GM12872 (cell line): ENCODE results near the gene CASTOR1.
A peak's percentile ranks its signal among the peaks of the same experiment; 100 is the strongest.

ENCODE experiments used
- TF ChIP-seq, protein P1 (sequence below): IDR thresholded peaks from 3 replicates; pipeline ENCODE4 v1.5.1; 2011; ENCODE audit warnings: low read depth, mild to moderate bottlenecking, low read length, moderate library complexity; ENCODE audit not compliant: insufficient read depth

CASTOR1 gene

DNA sequence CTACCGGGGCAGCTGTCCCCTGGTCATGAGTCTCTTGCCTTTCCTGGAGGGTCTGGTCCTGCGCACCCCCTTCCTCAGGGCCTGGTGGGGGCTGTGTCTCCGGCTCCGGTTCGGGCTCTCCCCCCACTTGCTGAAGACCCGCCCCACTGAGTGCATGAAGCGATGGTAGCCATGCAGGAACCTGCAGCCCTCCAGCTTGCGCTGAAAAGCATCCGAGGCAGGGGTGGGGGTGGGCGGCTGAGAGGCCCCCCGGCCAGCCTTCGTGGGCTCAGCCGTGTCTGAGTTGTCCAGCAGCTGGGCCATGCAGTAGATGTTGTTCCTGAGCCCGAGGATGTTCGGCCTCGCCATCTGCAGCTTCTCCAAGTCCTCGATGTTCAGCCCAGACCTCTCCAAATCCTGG is 25.4 kb downstream of the CASTOR1 start:
- TF ChIP-seq, protein P1, sequence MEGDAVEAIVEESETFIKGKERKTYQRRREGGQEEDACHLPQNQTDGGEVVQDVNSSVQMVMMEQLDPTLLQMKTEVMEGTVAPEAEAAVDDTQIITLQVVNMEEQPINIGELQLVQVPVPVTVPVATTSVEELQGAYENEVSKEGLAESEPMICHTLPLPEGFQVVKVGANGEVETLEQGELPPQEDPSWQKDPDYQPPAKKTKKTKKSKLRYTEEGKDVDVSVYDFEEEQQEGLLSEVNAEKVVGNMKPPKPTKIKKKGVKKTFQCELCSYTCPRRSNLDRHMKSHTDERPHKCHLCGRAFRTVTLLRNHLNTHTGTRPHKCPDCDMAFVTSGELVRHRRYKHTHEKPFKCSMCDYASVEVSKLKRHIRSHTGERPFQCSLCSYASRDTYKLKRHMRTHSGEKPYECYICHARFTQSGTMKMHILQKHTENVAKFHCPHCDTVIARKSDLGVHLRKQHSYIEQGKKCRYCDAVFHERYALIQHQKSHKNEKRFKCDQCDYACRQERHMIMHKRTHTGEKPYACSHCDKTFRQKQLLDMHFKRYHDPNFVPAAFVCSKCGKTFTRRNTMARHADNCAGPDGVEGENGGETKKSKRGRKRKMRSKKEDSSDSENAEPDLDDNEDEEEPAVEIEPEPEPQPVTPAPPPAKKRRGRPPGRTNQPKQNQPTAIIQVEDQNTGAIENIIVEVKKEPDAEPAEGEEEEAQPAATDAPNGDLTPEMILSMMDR, result no peak

DNA sequence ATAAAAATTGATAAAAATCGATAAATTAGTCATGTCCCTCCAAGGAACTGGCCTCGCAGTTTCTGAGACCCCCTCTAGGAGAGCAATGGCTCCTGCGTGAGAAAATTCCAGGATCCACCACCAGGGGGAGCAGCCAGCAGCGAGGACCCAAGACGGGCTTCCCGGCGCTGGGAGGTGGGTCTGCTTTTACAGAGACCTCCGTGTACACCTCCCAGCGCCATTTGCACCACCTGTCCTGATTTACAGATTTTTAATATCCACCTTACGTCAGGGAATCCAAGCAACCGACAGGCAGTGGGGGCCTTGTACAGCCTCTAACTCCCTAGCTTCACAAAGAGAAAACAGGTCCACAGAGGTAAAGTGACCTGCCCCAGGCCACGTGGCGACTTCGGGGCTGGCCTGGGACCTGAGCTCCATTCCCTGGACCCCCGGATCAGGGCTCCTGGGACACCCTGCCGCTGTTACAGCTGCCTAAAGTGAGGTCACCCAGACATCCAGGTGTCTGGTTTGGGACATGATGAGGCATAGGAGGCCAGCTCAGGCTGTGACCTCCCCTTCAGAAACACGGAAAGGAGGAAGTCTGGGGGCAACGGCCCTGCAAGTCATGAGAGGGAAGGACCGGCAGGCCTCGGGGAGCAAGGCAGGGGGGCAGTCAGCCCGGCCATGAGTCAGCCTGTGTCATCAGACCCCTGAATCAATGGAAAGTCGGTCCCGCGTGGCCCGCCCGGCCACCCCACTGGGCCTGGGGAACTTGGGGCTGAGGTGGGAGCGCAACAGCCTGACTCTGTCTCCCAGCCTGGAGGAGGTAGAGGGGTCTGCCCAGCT is 26.2 kb downstream of the CASTOR1 start:
- TF ChIP-seq, protein P1, result peak; percentile 93

DNA sequence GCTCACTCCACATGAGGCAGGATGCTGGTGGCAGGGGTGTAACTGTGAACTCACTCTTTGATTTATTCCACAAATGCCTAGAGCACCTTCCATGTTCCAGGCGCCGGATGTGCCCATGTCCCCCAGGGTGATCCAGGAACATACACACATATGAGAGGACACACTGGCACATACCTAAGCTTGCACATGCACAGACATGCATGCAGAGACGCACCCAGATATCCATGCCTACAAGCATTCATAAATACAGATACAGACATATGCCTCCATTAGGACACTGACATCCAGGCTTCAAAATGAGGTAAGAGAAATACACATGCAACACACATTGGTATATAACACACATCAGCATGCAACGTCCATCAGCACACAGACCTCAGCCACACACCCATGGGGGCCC is 27.2 kb downstream of the CASTOR1 start:
- TF ChIP-seq, protein P1, result no peak

DNA sequence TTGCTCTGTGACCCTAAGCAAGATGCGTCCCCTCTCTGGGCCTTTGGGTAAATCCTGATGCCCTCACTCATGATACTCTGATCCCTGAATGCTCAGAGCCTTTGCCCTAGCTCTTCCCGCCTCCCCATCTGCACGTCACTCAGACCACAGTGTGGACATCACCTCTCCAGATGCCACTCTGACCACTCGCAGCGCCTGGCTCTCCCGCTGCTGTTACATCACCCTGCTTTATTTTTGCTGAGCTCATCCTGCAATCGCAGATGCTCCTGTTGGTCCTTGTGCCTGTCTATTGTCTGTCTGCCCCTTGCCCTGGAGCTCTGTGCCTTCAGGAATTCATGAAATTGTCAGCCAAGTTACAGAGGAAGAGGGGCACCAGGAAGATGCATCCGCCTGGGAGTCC is 28.2 kb downstream of the CASTOR1 start:
- TF ChIP-seq, protein P1, result no peak

DNA sequence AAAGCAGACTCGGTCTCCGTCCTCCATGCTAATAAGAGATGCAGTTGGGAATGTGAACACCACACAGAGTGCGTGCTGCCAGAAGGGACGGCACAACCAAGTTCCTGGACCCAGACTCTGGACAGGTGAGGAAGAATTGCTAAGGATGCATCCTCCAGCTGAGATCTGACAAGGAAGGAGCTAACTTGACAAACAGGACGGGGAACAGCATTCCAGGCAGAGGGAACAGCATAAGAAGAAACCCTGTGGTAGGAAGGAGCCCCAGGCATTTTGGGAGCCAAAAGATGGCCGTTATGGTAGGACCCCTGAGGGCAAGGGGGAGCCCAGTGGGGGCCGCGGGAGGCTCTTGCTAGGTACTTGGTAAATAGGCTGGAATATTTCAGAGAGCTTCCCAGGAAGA is 28.6 kb downstream of the CASTOR1 start:
- TF ChIP-seq, protein P1, result no peak

DNA sequence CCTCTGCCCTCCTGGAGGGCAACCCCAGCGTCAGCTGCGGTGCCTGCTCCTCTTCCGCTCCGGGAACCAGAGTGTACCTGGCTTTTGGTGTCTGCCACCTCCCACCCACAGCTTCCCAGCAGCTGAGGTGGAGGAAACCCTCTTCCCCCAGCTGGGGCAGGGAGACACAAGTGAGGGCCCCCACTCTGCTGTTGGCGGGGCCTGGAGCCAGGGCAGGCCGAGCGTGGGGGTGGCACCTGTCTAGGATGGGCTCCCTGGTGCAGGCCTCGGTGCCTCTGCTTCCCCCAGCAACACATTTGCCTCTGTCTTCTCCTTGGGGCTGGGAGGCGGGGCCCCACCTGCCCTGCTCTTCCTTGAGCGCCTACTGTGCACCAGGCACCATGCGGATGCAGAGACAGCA is 29.0 kb downstream of the CASTOR1 start:
- TF ChIP-seq, protein P1, result no peak

DNA sequence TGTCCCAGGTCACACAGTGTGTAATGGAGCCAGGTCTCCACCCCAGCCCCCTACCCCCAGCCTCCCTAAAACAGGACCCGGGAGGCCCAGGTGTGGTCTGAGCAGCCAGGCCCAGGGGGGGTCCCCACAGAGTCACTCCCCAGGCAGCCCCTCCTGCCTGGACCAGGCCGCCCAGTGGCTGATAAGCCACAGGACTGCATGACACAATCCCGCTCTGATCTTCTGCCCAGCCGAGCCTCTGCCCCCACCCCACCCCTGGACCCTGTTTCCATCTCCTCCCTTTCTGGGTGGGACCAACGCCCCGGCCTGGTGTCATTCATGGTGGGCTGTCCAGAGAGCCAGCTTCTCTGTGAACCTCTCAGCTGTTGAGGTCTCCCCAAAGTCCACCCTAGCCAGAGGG is 35.0 kb downstream of the CASTOR1 start:
- TF ChIP-seq, protein P1, result no peak
